ENCODE results near the gene LRRC45.
"Not testable (repeated sequence)": the region's sequence is repeated elsewhere in the genome, so short reads cannot be mapped to it uniquely, and the experiment has no call there.

The LRRC45 gene

DNA sequence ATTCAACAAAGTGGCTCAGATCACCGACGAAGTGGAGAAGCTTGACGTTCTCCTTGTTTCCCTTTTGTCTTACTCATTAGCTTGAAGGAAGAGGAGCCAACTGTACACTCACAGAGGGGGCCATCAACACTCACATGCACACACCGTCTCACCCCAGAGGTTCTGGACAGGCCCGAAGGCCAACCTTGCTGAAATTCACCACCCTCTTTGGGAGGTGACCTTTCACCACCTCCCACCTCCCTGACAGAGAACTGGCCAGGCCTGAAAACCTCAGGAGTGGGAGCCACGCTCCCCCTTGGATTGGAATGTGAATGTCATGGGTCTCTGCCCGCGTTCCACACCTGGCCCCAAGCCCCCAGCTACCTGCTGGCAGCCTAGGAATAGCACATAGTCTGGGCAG, 12.4 kb downstream of the LRRC45 start:
- DNase-seq (ENCODE audit: low spot score), result no peak

DNA sequence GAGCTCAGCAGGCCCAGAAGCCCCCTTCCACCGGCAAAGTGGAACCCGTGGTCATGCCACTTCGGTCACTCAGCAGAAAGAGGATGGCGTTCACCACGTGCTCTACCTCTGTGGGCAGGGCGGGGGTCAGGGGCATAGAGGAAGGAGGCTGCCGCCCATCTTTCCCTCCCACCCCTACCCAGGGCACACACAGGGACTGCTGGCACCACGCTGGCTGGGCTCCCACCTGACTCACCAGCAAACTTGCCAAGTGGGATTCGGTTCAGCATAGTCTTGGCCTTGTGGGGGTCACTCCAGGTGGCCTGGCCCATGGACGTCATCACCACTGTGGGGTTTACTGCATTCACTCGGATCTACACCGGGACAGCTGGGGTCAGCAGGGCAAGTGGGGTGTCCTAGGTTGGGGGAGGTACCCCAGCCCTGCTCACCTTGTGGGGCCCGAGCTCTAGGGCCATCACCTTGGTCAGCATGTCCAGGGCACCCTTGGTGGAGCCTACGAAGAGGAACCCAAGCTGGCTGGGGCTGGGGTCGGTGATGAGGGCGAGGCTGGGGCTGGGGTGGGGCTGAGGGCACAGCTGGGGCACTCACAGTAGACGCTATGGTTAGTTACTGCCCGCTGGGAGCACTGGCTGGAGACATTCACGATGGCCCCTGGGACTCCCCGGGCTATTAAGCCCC, 13.0 kb downstream of the LRRC45 start:
- DNase-seq (ENCODE audit: low spot score), result no peak

DNA sequence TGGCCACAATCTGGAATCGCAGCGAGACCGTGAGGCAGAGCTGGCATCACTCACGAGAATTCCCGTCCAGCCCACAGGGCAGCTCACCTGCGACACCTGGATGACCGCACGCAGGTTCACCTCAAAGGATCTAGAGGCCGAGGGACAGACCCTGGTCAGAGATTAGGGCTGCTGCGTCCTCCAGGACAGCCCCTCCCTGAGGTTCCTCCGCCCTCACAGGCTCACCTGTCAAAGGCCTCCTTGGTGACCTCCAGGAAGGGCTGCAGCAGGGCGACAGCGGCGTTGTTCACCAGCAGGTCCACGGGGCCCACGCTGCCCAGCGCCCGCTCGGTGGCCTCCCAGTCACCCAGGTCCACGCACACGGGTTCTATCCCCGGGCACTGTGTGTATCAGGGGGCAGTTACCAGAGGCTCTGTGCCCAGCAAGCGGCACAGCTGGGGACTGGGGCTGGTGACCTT, 13.6 kb downstream of the LRRC45 start:
- DNase-seq (ENCODE audit: low spot score), result no peak

DNA sequence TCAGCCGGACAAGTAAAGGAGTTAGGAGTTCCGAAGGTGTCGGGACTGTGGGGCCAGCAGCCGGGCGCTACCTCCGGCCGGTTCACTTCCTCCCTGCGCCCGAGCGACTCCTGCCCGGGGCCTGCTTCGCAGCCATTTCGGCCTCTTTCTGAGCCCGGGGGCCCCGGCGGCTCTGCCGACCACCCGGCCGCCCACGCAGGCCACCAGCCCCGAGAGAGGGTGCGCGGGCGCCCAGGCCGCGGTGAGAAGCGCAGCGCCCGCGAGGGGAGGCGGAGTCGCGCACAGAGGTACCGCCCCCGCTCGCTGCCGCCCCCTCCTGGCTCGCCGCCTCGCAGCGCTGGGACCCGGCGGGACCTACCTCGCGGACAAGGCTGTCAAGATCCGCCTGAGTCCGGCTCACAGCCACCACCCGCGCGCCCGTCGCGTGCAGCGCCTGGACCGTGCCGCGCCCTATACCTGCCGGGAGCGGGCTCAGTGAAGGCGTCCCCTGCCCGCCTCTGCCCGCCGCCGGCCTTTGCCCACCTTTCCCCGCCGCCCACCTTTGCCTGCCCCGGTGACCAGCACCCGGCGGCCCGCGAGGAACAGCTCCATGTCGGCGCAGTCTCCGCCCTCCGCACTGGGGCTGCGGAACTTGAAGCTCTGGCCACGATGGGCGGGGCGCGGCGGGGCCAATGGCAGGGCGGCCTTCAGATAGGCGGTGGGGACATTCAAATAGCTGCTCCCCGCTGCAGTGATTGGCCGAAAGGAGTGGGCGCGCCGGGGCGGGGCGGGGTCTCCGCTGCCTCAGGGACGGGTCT, 14.2 kb downstream of the LRRC45 start, which contains the start of gene DCXR:
TSS of gene DCXR (minus strand) at position 606 of the 797 bp plus-strand sequence. CDS start at position 591, 15 bp downstream.
- DNase-seq (ENCODE audit: low spot score), result peak; percentile 94

DNA sequence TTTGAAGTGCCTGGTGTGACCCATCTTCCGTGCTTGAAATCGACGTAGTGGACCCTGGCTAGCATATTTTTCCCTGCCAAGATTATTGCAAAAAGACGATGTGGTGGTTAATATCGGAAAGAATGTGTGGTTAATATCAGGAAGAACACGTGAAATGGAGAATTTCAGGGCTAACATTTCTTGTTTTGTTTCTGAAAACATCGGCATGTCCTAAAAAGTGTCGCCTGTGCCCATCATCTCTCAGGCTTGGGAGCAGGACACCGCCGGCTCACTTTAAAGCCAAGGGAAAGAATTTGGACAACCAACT, 14.7 kb downstream of the LRRC45 start:
- DNase-seq (ENCODE audit: low spot score), result no peak

DNA sequence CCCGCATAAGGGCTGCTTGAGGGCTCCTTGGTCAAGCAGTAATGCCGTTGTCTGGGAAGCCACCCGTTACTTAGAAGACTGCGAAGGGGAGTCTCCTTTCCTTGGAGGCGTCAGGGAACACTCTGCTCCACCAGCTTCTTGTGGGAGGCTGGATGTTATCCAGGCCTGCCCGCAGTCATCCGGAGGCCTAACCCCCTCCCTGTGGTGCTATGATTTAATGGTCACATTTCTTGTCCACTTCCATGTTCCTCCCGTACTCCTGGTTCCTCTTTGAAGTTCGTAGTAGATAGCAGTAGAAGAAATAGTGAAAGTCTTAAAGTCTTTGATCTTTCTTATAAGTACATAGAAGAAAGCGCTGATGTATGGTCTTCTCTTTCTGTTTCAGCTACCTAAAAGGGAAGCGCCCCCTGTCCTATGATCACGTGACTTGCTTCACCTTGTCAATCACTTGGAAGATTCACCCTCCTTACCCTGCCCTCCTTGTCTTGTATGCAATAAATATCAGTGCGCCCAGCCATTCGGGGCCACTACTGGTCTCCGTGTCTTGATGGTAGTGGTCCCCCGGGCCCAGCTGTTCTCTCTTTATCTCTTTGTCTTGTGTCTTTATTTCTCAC, 15.8 kb downstream of the LRRC45 start:
- not testable (repeated sequence) for DNase-seq (ENCODE audit: low spot score)

DNA sequence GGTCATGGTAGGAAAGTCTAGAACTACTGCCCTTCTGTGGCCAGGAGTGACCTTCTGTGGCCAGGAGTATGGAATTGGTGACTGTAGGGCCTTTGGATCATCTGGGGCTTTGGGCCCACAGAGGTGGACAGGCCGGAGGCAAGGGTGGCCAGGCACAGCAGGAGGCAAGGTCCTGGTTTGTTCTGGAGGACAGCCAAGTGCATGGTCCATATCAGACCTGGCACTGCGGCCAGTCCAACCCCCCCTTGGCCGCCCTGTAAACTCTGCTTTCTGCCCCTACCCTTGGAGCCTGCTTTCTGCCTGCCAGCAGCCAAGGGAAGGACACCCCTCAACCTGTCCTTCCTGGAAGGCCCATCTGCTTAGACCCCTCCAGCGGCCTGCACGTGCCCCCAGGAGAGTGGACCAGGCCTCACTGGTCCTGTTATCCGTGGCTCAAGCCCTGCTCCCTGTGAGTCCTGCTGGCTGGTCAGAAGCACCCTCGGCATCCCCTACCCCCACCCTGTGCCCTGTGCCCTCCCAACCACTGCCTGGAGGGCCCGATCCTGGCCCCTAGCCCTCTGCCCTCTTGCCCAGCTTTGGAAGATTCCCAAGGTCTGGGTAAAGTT, 16.7 kb downstream of the LRRC45 start:
- DNase-seq (ENCODE audit: low spot score), result no peak

DNA sequence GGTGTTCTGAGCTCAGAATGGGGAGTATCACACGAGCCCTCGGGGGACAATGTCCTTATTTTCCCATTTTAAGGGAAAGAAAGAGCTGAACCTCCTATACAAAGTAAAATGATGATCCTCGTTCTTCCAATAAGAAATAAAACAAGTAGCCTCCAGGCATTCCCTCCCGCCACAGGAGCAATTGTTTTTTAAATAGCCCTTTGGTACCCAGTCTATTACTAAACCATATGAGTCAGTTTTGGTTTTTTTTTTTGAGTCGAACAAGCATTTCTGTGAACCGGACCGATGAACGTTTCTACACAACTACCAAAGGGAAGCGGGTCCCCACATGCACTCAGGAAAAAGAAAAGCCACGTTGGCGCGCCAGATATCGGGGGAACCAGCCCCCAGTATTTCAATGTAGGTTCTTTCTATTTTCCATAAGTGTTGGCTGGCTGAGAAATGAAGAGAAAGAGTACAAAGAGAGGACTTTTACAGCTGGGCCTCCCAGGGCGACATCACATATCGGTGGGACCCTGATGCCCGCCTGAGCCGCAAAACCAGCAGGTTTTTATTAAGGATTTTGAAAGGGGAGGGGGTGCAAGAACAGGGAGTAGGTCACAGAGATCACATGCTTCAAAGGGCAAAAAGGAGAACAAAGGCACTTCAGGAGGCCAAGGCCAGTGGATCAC, 18.2 kb downstream of the LRRC45 start:
- no peak for DNase-seq (ENCODE audit: low spot score)

DNA sequence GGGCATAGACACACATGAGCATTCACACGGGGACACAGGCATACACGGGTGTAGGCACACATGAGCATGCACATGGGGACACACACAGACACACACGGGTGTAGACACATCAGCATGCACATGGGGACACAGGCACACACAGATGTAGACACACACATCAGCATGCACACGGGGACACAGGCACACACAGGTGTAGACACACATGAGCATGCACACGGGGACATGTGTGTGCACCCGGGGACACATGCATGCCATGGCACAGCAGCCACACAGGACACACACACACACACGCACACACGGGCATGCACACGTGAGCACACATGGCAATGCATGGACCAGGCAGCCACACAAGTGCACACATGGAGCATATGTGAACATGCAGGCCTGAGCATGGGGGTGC, 19.5 kb downstream of the LRRC45 start:
- no peak for DNase-seq (ENCODE audit: low spot score)

DNA sequence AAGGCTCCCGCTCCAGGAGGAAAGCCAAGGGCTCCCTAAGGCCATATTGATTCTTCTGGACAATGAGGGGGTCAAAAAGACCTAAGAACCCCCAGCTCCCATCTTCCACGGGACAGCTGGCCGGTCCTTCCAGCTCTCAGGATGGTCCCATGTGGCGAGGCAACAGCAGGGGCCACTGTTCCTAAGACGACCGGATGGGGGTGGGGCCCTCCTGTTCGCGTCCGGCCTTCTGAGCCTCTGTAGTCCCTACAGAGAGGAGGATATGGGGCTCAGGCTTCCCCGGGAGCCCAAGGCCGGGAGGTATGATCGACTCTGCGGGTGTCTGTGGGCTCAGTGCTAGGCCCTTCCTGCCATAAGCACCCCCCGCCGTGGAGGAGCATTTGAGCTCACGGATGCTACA, 20.4 kb downstream of the LRRC45 start:
- no peak for DNase-seq (ENCODE audit: low spot score)

DNA sequence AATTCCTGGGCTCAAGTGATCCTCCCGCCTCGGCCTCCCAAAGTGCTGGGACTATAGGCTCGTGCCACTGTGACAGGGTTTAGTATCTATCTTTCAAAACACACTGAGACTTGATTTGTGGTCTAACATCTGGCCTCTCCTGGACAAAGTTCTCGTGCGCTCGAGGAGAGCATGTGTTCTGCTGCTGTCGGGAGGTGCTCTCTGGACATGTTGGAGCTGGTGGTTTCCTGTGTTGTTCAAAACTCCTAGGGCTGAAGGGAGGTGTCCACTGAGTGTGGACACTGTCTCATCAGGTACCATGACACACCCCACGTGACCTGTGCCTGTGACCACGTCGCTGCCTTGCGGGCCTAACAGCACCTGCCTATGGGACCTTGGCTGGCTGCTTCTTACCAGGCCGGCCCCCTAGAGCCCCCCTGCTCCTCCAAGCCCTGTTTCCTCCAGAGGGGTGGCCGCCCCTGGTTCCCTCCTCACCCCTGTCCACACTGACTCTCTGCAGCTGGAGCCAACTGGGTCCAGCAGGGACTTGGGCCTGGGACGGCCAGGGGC, 22.9 kb downstream of the LRRC45 start:
- no peak for DNase-seq (ENCODE audit: low spot score)

DNA sequence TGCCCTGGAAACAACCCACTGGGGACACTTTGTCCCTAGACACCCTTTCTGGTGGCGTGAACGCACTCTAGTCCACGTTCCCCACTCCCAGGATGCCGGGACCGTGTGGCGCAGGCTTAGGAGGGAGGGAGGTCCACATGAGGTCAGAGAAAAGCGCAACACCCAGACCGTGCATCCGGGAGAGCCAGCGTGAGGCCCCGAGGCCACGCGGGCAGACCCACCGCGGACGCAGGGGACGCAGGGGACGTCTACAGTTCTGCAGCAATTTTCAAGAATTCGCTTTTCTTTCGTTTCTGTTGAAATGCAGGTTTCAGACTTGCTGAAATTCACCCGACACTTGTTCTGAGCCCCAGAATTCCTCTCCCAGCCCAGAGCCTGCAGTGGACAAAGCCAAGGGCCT, 23.8 kb downstream of the LRRC45 start:
- DNase-seq (ENCODE audit: low spot score), result no peak

DNA sequence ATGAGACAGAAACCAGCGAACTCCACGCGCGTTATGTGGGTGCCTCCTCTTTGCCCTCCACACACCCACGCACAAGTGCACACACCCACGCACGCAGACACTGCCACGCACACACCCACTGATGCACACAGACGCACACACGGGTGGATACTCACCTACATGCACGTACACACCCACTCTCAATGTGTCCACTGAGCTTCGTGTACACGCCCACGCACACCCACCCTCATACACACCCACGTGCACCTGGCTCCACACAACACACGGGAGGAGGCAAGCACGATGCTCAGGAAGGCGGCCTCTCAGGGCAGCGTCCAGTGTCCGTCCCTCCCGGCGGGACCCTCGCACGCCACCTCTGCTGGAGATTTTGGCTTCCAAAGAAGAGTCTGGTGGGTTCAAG, 24.3 kb downstream of the LRRC45 start:
- no peak for DNase-seq (ENCODE audit: low spot score)

DNA sequence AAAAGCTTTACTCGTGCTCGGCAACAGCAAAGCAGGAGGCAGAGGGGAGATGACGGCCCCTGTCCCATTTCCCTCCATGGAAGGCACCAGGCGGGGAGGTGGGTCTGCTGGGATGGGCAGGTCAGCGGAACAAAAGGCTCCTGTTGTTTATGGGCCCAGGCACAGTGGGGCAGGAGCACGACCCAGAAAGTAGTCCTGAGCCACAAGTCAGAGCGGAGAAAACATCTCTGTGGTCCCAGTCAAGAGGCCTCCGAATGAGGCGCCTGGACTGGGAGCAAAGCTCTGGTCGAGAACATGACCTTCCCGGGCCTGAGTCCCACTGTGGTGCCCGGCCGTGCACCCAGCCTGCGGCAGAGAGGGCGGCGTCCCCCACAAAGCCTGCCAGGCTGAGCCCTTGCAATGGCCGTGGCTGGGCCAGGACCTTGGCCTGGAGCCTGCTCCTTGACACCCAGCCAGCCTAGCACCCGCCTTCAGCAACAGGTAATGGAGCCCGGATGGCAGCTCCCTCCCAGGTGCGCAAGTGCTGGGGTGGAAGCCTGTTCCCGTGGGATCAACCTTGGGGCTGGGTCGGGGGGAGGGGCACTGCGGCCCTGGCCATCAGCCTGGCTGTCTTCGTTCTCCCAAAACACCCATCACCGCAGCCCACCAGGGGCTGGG, 24.9 kb downstream of the LRRC45 start:
- no peak for DNase-seq (ENCODE audit: low spot score)

DNA sequence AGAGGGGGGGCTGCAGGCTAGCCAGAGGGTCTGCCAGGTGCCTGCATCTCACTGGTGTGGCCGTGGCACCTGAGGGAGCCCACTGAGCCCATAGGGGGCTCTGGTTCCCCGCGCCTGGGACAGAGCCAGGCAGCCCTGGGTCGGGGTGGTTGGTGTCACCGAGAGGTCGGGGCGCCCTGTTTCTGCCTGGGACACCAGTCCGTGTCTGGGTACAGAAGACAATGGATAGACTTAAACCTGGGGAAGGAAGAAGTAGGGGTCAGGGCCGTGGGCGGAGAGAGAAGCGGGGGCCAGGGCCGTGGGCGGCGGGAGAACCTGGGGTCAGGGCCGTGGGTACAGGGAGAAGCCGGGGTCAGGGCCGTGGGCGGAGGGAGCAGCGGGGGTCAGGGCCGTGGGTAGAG, 25.5 kb downstream of the LRRC45 start:
- no peak for DNase-seq (ENCODE audit: low spot score)

DNA sequence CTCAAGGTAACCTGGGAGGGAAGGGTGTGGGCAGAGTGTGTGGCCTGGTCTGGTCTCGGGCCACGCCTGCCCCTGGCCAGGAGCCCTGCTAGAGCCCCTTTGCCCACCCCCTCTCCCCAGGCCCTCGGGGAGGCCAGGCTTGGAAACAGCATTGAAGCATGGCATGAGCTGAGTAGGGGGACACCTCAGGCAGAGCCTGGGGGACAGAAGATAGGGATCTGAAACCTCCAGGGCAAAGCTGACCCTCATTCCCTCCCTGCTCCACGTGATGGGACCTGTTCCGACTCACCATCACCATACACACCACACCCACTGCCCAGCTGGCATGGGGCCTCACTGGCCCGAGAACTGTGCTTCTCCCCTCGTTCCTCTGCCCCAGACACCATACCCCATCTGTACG, 26.0 kb downstream of the LRRC45 start:
- DNase-seq (ENCODE audit: low spot score), result no peak

DNA sequence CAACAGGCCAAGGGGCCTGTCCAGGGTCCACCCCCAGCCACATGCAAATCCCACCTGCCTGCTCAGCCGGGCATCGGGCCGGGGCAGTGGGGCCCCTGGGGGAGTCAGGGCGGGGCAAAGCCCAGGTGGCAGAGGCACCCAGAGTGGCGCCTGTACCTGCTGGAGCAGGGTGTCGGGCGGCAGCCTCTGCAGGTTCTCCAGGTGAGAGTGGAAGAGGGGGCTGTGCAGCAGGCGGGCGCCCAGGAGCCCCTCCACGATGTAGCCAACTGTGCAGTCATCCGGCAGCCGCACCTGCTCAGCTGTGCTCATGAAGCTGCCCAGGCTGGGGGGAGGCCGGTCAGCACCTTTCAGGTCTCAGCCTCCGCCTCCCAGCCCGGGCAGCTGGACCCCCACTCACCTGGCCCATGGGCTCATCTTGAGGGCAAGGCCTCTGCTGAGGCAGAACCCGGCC, 26.4 kb downstream of the LRRC45 start:
- no peak for DNase-seq (ENCODE audit: low spot score)

DNA sequence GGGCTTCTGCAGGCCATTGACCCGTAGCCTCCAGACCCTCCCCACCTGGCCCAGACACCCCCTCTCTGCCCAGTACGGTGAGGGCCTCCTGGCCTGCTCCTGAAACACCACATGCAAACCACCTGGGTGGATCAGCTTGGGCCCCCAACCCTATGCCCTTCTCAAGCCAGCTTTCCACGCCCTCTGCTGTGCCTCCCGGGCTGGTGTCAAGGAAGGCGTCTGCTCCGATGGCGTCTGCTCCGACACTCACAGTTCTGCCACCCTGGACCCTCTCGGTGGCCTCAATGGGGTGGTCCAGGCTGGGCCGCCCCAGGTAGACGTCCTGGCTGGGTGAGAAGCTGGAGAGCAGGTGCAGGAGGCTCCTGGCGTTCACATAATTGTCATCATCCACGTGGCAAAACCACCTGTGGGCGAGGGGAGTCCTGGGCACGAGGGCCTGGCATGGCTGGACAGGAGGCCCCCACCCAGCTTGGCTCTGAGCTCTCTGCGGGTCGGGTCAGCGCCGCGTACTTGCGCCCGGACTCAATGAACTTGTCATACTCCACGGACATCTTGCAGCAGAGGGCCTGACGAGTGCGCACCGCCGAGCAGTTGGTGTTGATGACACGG, 27.2 kb downstream of the LRRC45 start:
- no peak for DNase-seq (ENCODE audit: low spot score)

DNA sequence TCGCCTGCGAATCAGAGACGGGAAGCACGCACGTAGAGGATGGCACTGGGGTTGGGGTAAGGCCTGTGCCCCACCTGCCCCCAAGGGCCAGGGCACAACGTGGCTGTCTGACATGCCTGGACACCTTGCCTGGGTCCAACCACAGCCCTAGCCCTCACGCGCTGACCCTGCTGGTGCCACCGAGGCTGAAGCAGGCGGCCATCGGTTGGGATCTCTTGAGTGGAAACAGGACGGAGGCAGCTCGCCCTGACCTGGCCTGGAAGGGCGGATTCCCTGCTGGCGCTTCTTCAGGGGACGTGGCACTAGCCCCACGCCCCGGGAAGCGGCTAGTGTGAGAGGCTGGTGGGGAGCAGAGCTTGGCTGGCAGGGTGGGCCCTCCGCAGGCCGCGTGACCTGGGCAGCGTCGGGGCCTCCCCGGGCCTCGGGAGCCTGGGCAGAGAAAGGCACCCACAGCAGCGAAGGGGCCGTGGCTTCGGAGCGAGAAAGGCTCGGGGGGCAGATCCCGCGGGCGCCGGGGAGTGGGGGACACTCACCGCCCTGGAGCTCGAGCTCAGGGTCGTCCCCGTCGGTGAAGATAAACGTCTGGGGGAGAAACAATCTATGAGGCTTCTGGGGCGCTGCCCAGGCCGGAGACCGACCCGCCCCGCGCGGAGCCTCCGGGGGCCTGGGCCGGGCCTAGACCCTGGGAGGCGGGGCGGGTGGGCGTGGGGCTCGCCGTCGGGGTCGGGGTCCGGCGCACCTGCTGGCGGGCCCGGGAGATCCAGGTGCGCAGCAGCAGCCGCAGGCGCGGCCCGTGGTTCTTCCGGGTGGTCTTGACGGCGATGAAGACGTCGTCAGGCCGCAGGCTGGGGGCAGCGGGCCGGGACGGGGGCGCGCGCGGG, 27.9 kb downstream of the LRRC45 start:
- no peak for DNase-seq (ENCODE audit: low spot score)

Measured in kidney capillary endothelial cell (primary cell).